Urinary bladder (tissue), 2 donors: ENCODE data around the gene CITED4. TPM values are rescaled to one million over a fixed set of nuclear protein-coding genes. Genes with fewer than 3 reads are reported as not detected.

ENCODE experiments used
- polyA plus RNA-seq: library from polyadenylated mRNA; stranded (reverse); fragments of 200-250 nt; gene quantifications from one replicate; pipeline ENCODE4 v1.2.3, GENCODE V29; 2013
- total RNA-seq: library from RNA; depleted of rRNA; stranded (reverse); fragments of >200 nt; gene quantifications from one replicate; pipeline ENCODE4 v1.2.3, GENCODE V29; 2014
- donor health status: healthy.

CITED4 gene
- total and polyA plus RNA-seq, 2 donors, result 2.0 to 8.8 TPM

Other genes with a start within 250 kb of the CITED4 start
- gene RIMS3, start 196.7 kb downstream of the CITED4 start, total RNA-seq, result 3.1 TPM
- gene RIMS3, start 196.7 kb downstream of the CITED4 start, polyA plus RNA-seq, result 4.0 TPM
- 43.8 TPM for gene NFYC, start 170.7 kb downstream of the CITED4 start, total RNA-seq
- gene NFYC, start 170.7 kb downstream of the CITED4 start, polyA plus RNA-seq, result 52.3 TPM
- 2.0 TPM for gene KCNQ4, start 78.6 kb downstream of the CITED4 start, total RNA-seq
- gene KCNQ4, start 78.6 kb downstream of the CITED4 start, polyA plus RNA-seq, result 13.1 TPM
- gene CTPS1, start 117.3 kb upstream of the CITED4 start, total RNA-seq, result 22.9 TPM
- gene CTPS1, start 117.3 kb upstream of the CITED4 start, polyA plus RNA-seq, result 43.8 TPM
- gene SLFNL1, start 159.4 kb upstream of the CITED4 start, total RNA-seq, result 0.69 TPM
- 0.24 TPM for gene SLFNL1, start 159.4 kb upstream of the CITED4 start, polyA plus RNA-seq